GM12891 (cell line): ENCODE measurements around the gene FAM222B.

Source experiments
- POLR2A ChIP-seq: IDR thresholded peaks from 2 replicates; pipeline ENCODE4 v1.6.1; 2011; ENCODE audit warnings: low read depth, low read length, control low read depth
- POLR2AphosphoS5 ChIP-seq: IDR thresholded peaks from 2 replicates; pipeline ENCODE4 v1.6.1; 2011; ENCODE audit warnings: low read depth, low read length, control low read depth
- SPI1 ChIP-seq: IDR thresholded peaks from 2 replicates; pipeline ENCODE4 v1.6.1; 2011; ENCODE audit warnings: low read depth, low read length, control low read depth
- TAF1 ChIP-seq: IDR thresholded peaks from 2 replicates; pipeline ENCODE4 v1.6.1; 2011; ENCODE audit warnings: low read depth, low read length, control low read depth

GRCh38 chr17:28733346-28733745, 109.2 kb downstream of the FAM222B start:
- TF ChIP-seq POLR2A (no peak), POLR2AphosphoS5 (no peak), TAF1 (no peak), SPI1 (no peak)
